Measurements from ENCODE around the gene STARD5. TPM values are rescaled to one million over a fixed set of nuclear protein-coding genes. Genes with fewer than 3 reads are reported as not detected.

The STARD5 gene
- polyA plus RNA-seq, 3 donors: 3.3 to 5.7 (median 5.3) TPM

DNA sequence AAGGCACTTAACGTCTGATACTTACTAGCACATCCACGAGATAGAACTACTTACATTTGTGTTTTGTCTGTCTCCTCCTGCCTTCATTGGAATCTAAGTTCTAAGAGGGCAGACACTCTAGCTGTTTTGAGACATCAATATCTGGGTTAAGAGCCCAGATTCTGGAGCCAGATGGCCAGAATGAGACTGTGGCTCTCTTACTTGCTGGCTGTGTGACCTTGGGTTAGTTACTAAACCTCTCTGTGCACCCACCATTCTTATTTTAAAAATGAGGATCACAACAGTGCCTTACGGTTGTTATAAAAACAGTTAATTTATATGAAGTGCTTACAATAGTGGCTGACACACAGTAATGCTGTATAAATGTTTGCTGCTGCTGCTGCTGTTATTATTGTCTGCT is 7.7 kb downstream of the STARD5 start:
- no peak for DNase-seq (ENCODE audit: extremely low read depth in 1 of 11, low read depth in 9 of 11, low spot score in 4 of 11)

DNA sequence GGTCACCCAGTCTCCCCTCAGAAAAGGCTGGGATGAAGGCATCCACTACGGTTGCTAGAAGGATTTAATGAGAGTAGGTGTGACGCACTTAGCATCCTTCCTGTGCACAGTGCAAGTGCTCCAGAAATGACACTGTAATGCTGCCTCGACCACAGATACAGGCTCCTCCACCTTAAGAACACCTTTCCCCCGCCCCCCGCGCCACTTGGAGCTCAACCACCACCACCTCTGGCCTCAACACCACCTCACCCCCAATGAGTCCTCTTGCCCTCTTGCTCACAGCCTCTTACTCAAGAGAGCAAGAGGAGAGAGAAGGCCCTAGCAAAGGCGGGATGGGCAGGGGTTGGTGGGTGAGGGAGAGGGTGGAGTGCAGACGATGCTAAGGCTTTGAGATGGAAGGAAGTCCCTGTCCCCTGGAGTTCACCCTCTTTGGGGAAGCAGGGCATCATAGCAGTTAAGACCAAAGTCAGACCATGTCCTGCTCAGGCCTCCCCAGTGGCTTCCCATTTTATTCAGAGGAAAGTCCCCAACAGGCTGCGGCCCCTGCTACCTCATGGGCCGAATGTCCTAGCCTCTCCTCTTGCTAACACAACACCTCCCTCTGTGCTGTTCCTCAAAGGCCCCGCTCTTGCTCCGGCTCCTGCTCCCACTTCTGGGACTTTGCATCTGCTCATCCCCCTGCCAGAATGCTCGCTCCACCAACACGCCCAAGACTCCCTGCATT is 8.3 kb downstream of the STARD5 start:
- DNase-seq (ENCODE audit: extremely low read depth in 1 of 11, low read depth in 9 of 11, low spot score in 4 of 11): no peak

DNA sequence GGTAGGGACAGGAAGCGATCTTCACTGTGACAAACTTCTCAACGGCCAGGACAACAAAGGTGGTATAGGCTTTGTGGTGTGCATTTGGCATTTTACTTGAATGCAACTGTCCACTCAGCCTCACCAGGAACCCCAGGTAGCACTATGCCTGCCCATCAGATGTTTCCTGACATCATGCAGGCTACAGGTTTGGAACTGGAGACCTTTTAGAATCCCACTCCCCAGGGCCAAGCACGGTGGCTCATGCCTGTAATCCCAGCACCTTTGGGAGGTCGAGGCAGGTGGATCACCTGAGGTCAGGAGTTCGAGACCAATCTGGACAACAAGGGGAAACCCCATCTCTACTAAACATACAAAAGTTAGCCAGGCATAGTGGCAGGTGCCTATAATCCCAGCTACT is 9.6 kb downstream of the STARD5 start:
- no peak for DNase-seq (ENCODE audit: extremely low read depth in 1 of 11, low read depth in 9 of 11, low spot score in 4 of 11)

DNA sequence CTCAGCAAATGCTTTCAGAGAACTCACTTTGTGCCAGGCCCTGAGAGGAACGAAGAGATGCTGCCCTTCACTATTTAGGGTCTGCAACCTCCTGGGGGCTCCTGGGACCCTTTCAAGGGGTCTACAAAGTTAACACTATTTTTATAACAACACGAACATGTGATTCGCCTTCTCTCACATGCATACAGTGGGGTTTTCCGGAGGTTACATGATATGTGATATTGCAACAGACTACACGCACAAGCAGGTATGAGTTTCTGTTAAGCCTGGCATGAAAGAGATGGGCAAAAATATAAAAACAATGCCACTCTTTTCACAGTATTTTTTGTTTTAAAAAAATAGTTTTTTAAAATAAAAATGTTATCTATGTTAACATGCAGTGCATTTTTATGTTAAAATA is 10.3 kb downstream of the STARD5 start:
- no peak for DNase-seq (ENCODE audit: extremely low read depth in 1 of 11, low read depth in 9 of 11, low spot score in 4 of 11)

DNA sequence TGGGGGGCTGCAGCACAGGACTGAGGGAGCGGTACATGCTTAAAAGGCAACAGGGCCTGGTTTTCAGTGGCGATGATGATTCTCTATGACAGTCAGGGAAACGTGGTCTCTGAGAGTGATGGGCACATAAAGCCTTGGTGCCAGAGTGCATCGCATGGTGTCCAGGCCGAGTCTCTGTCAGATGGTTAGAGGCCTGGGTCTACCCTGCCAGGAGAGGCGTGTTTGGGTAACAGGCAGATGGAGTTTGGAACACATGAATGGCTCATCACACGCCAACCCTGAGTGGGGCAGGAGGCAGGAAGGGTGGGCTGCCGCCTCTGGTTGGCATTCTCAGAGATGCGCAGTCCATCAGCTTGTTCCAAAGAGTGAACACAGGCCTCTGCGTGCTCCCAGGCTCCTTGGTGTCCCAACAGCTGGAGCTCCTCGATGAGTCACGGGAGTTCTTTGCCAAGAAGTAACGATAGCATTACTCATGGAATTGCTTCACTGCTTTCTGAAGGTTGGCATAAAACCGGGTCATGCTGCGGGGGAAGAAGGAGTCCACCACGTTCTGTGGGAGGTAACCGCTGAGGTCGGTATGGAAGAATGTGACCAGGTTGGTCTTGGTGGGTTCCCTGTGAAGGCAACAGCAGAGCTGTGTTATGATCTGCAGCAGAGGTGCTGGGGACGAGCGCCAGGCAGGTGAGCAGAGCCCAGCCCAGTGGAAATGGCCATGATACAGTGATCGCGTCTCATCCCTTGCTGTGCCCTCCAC is 11.0 kb downstream of the STARD5 start:
- DNase-seq (ENCODE audit: extremely low read depth in 1 of 11, low read depth in 9 of 11, low spot score in 4 of 11): no peak

DNA sequence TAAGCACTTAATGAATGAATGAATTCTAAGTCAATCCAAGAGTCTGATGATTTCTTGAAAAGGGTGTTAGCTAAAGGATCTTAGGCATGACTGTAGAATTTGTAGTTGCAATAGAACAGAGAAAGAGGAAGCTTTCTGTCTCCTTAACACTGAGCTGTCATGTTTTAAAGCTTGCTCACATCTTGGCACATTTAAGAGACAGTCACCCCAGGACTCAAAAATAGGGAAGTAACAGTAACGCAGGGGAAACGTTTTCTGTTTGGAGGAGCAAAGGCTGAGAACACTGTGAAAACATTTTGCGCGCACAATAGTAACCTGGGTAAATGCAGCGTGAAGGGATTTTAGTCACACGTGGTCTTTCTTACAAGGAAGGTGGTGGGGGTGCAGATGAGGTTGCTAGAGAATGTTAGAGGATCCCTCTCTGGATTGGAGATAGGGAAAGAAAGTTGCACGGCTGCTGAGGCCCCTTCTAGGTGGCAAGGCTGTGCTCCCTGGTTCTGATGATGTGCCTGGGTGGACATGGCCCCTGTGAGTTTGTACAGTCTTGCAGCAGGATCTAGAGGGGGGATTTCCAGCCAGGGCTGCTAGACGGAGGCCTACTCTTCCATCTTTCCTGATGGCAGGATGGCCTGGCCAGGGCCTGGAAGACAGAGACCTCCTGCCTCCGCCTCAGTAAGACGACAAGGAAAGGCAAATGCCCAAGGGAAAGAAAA is 12.0 kb downstream of the STARD5 start:
- DNase-seq (ENCODE audit: extremely low read depth in 1 of 11, low read depth in 9 of 11, low spot score in 4 of 11): no peak

DNA sequence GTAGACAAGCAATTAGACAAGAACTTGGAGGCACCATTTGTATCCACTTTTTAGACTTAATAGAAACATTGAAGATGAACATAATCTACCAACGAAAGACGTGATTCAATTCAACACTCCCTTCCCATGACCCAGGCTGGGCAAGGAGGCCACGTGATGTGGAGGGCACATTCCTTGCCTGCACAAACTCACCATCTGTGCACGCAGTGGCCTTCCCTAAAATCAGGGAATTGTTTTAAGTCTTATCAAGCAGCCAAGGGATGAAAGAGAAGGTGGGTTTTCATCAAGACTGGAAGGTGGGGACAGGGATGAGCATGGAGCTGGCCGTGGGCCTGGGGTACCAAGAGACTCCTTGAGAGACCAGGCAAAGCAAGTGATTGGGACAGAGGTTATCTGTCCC is 13.5 kb downstream of the STARD5 start:
- DNase-seq (ENCODE audit: extremely low read depth in 1 of 11, low read depth in 9 of 11, low spot score in 4 of 11): no peak

DNA sequence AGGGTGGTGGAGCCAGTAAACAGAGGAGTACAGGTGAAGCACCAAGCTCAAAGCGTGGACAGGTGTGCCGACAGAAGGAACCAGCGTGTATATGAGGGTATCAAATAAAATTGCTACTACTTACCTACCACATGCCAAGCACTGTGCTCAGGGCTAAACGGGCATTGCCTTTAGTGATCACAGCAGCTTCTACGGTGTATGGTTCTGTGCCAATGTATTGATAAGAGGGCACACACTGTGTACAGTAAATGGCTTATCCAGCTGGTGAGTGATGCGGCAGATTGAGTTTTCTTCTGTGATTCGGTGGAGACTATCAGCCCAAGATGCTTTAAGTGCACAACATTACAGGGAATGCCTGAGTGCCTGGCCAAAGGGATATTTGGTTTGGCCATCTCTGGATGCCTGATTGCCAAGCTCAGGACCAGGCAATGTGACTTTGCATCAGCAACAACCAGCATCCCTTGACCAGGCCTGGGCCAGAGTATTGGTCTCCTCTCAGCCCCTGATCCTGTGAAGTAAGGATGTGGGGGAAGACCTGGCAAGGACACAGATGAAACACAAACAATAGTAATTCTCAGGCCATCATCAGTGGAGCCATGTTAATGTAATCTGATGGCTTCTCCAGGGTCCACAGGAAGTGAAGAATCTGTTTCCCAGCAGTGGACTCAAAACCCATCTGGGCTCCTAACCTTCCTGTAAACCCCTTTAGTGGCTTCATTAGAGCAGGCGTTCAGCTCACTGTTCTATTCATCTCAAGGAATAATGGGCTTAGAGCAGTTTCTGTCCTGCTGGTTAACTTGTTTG is 14.1 kb downstream of the STARD5 start:
- no peak for DNase-seq (ENCODE audit: extremely low read depth in 1 of 11, low read depth in 9 of 11, low spot score in 4 of 11)

DNA sequence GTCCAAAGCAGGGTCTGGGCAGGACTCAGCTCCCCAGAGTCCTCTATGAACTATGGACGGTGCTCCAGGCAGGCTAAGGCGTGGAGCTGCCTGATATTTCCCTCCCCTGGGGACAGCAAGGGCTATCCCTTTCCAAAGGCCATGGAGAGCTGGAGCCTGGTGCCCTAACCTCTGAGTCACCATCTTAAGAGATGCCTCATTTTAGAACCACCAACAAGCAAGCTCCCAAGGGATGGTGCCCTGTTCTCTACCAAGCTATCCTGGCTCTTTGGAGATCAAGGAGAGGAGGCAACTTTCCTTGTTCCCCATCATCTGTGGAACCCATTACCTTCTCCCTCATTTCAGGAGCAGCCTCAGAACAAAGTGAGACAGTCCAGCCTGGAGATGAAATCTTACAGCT is 15.7 kb downstream of the STARD5 start:
- DNase-seq (ENCODE audit: extremely low read depth in 1 of 11, low read depth in 9 of 11, low spot score in 4 of 11): no peak

DNA sequence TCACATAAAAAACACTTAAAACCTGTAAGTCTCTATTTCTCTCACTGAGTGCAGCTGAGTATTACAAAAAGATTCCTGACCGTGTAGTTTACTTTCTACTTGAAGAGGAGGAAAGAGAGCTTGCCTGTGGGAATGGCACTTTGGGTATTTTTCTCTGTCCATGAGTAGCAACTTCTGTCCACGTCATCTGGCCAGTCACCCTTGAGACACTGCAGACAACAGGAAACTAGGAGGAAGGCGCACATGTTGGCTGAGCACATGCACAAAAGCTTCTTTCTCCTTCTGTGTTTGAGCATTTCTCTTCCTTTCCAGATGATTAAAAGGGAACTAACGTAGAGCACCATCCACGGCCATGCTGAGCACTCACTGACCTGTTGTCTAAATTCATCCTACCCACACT is 19.7 kb downstream of the STARD5 start:
- DNase-seq (ENCODE audit: extremely low read depth in 1 of 11, low read depth in 9 of 11, low spot score in 4 of 11): no peak

DNA sequence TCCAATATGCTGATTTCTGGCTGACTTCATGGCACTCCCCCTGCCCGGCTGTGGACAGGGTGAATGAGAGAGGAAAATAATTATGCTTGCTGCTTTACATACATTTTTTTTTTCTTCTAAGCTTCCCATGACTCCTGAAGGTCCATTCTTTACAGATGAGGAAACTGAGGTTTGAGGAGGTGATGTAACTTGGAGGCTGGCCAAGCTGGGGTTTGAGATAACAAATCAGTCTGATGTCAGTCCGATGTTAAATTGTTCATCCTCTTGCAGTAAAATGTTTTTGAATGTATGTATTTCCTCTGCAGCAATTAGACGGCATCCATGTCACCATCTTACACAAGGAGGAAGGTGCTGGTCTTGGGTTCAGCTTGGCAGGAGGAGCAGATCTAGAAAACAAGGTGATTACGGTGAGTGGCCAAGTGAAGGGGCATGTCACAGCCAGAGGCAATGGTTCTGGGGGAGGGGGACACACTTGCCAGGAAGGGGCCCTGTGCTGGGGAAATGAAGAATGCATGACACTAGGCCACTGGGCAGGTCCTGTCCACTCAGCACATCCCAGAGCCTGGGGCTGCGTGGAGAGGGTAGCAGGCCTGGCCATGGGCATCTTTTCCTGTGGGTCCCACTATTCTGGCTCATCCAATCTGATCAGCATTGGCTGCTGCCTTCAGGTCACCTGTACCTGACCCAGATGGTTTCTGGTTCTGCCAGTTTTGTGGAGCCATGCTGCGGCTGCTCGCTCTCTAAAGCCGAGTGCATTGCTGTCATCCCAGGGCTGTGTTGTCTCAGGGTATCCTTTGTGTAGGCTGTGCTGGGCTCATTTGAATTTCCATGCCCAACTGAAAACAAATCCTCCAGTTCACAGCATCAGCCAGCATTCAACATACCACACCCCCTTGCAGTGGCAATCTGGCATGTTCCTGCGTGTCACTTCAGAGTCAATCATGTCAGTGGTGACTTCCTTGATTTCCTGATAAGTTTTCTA is 20.4 kb downstream of the STARD5 start:
- no peak for DNase-seq (ENCODE audit: extremely low read depth in 1 of 11, low read depth in 9 of 11, low spot score in 4 of 11)

DNA sequence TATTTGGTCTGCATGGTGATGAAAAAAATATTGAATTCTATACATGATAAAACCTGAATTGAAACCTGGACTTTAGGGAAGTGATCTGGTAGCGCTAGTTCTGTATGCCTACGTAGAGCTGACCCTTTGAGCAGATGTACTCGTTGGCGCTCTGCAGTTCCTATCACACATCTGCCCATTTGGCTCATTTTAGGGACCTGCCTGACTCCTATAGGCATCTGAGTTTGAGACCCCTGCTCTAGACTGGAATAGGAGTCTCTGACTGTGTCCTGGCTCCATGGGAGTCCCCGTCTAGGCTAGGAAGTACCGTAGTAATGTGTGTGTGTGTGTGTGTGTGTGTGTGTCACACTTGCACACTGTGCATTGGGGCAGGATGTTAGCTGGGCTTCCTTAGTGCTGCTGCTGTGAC is 21.2 kb downstream of the STARD5 start:
- DNase-seq (ENCODE audit: extremely low read depth in 1 of 11, low read depth in 9 of 11, low spot score in 4 of 11): no peak

DNA sequence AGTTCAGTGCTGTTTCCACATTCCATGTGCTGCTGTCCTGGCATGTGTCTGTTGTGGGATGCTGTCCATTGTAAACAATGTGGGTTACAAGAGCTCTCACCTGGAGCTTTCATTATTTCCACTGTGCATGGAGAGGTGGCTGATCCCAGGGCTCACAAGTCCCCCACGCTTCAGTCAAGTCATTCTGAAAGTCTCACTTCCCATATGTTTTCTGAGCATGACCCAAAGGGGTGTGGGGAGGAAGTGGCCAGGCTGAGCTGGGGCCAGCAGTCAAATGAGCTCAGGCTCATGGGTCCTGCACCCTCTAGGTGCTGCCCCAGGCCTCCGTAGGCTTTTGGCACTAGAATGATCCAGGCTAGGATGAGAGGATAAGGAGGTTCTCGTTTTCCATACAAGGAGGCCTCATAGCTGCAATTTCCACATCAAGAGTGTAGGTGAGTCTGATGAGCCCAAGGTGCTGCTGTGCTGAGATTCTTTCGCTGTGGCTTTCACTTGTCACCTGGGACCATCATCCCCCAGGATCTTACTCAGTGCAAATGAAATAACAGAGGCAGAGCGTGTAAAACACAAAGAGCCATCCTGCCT is 22.0 kb downstream of the STARD5 start:
- no peak for DNase-seq (ENCODE audit: extremely low read depth in 1 of 11, low read depth in 9 of 11, low spot score in 4 of 11)

DNA sequence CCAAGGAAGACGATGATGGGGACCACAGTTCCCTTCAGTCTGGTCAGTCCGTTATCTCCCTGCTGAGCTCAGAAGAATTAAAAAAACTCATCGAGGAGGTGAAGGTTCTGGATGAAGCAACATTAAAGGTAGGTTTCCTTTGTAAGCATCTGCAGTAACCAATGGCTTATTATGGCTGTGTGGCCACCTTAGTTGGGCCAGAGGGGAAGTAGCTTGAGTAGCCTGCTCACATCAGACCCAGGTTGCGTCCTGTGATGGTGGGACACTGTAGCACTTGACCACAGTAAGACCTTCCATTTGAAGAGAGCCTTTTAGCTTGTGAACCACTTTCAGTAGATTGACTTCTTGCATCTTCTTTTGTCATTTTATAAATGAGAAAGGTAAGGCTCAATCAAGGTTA is 22.6 kb downstream of the STARD5 start:
- no peak for DNase-seq (ENCODE audit: extremely low read depth in 1 of 11, low read depth in 9 of 11, low spot score in 4 of 11)

DNA sequence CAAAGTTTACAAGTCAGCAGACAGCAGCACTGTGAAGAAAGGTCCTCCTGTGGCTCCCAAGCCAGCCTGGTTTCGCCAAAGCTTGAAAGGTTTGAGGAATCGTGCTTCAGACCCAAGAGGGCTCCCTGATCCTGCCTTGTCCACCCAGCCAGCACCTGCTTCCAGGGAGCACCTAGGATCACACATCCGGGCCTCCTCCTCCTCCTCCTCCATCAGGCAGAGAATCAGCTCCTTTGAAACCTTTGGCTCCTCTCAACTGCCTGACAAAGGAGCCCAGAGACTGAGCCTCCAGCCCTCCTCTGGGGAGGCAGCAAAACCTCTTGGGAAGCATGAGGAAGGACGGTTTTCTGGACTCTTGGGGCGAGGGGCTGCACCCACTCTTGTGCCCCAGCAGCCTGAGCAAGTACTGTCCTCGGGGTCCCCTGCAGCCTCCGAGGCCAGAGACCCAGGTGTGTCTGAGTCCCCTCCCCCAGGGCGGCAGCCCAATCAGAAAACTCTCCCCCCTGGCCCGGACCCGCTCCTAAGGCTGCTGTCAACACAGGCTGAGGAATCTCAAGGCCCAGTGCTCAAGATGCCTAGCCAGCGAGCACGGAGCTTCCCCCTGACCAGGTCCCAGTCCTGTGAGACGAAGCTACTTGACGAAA is 24.2 kb downstream of the STARD5 start:
- DNase-seq (ENCODE audit: extremely low read depth in 1 of 11, low read depth in 9 of 11, low spot score in 4 of 11): no peak

DNA sequence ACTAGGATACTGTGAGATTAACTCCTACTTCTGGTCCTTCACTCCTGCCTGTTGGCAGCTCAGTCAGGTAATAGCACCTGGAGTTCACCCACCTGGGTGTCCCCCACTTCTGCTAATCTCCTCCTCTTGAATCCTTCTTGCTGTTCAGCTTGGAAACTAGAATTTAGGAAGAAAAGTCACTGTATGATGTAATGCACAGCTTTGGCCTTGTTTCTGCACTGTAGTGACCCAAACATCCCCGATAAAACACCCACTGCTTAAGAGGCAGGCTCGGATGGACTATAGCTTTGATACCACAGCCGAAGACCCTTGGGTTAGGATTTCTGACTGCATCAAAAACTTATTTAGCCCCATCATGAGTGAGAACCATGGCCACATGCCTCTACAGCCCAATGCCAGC is 24.8 kb downstream of the STARD5 start:
- no peak for DNase-seq (ENCODE audit: extremely low read depth in 1 of 11, low read depth in 9 of 11, low spot score in 4 of 11)

DNA sequence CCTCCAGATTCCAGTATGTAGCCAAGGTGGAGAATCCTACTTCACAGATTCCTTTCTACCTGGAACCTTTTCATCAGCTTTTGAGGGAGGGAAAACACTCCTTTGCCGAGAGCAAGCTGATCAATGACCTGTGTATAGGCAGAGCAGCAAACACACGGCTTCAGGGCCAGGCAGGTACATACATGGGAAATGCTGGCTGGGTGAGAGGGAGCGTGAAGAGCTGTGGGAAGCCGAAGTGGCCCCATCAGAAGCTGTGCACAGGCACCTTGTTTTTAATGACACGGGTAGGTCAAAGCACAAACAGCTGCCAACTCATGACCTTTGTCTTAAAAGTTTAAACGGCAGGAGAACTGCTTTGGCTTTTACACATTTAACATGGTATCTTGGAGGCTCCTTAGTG is 25.3 kb downstream of the STARD5 start:
- DNase-seq (ENCODE audit: extremely low read depth in 1 of 11, low read depth in 9 of 11, low spot score in 4 of 11): no peak

All from renal cortex interstitium (tissue), 11 donors.